CD4-positive, alpha-beta T cell treated with Interleukin-10 for 1 hour (primary cell): ENCODE results near the gene MRPL24.

Experiments used
- DNase-seq: peaks from one replicate; pipeline ENCODE4 v3.0.0-alpha.2; 2020

The MRPL24 gene

GRCh38 chr1:156708218-156708661 lies 32.6 kb downstream of the MRPL24 start:
- DNase-seq = no peak

- no peak for DNase-seq
These were observed 33.3 kb downstream of the MRPL24 start for GRCh38 chr1:156707417-156708217.

- peak; percentile 28 for DNase-seq
These were observed 34.1 kb downstream of the MRPL24 start for GRCh38 chr1:156706657-156707416.

- DNase-seq = peak; percentile 70
These were observed 34.8 kb downstream of the MRPL24 start for GRCh38 chr1:156705918-156706656.

- no peak for DNase-seq
These were observed 35.5 kb downstream of the MRPL24 start, which contains the start of gene CRABP2 for GRCh38 chr1:156705321-156705917. CRABP2 (minus strand) TSS chr1:156705583; CDS start chr1:156705446, 137 bp downstream.

GRCh38 chr1:156704930-156705320 lies 36.0 kb downstream of the MRPL24 start:
- no peak for DNase-seq

GRCh38 chr1:156704166-156704711 lies 36.6 kb downstream of the MRPL24 start:
- no peak for DNase-seq

- DNase-seq = no peak
These were observed 37.1 kb downstream of the MRPL24 start for GRCh38 chr1:156703741-156704140.

GRCh38 chr1:156703336-156703735 lies 37.6 kb downstream of the MRPL24 start:
- DNase-seq = no peak

- no peak for DNase-seq
These were observed 40.0 kb downstream of the MRPL24 start for GRCh38 chr1:156700736-156701531.

GRCh38 chr1:156698995-156699394 lies 41.9 kb downstream of the MRPL24 start:
- DNase-seq = no peak

GRCh38 chr1:156697481-156697880 lies 43.4 kb downstream of the MRPL24 start:
- no peak for DNase-seq

GRCh38 chr1:156696755-156697154 lies 44.1 kb downstream of the MRPL24 start:
- DNase-seq = no peak

GRCh38 chr1:156694690-156694962 lies 46.3 kb downstream of the MRPL24 start:
- DNase-seq = no peak

GRCh38 chr1:156693848-156694689 lies 46.8 kb downstream of the MRPL24 start:
- DNase-seq = no peak

GRCh38 chr1:156692925-156693847 lies 47.7 kb downstream of the MRPL24 start:
- DNase-seq = peak; percentile 13

- no peak for DNase-seq
These were observed 48.4 kb downstream of the MRPL24 start for GRCh38 chr1:156692441-156692924.

- DNase-seq = no peak
These were observed 49.0 kb downstream of the MRPL24 start for GRCh38 chr1:156691665-156692440.

GRCh38 chr1:156691191-156691590 lies 49.7 kb downstream of the MRPL24 start:
- DNase-seq = no peak
